Hepatocyte (in vitro differentiated cells): Measurements from ENCODE around the gene PNPLA5. TPM values are rescaled to one million over a fixed set of nuclear protein-coding genes. Genes with fewer than 3 reads are reported as not detected.
A peak's percentile ranks its signal among the peaks of the same experiment; 100 is the strongest.

Experiments used
- DNase-seq: peaks from one replicate; pipeline ENCODE4 v3.0.0-alpha.2; 2016; ENCODE audit warnings: low spot score
- H2AFZ ChIP-seq: fragments of 200-600 bp; sonication (generic); 2 replicates; pipeline ENCODE4 v1.6.0; 2016; ENCODE audit warnings: antibody characterized with exemption, mild to moderate bottlenecking
- H3K27ac ChIP-seq: fragments of 200-600 bp; sonication (generic); 2 replicates; pipeline ENCODE4 v1.5.1; 2016; ENCODE audit warnings: mild to moderate bottlenecking
- H3K27me3 ChIP-seq: fragments of 200-600 bp; sonication (generic); 2 replicates; pipeline ENCODE4 v1.6.1; 2016
- H3K36me3 ChIP-seq: fragments of 200-600 bp; sonication (generic); replicated peaks from 2 replicates; pipeline ENCODE4 v1.5.1; 2016; ENCODE audit warnings: low read depth; ENCODE audit not compliant: insufficient read depth
- H3K4me1 ChIP-seq: fragments of 200-600 bp; sonication (generic); 2 replicates; pipeline ENCODE4 v1.5.1; 2016; ENCODE audit warnings: mild to moderate bottlenecking, moderate library complexity; ENCODE audit not compliant: insufficient read depth
- H3K4me2 ChIP-seq: fragments of 200-600 bp; sonication (generic); 2 replicates; pipeline ENCODE4 v1.6.0; 2016
- H3K4me3 ChIP-seq: fragments of 200-600 bp; sonication (generic); 2 replicates; pipeline ENCODE4 v1.5.1; 2016; ENCODE audit warnings: mild to moderate bottlenecking
- H3K79me2 ChIP-seq: fragments of 200-600 bp; sonication (generic); 2 replicates; pipeline ENCODE4 v1.6.0; 2017; ENCODE audit warnings: mild to moderate bottlenecking
- H3K9me2 ChIP-seq: fragments of 200-600 bp; sonication (generic); replicated peaks from 2 replicates; pipeline ENCODE4 v1.6.0; 2017; ENCODE audit warnings: mild to moderate bottlenecking; ENCODE audit not compliant: insufficient read depth
- H3K9me3 ChIP-seq: fragments of 200-600 bp; sonication (generic); 2 replicates; pipeline ENCODE4 v1.5.1; 2016; ENCODE audit warnings: low read depth, mild to moderate bottlenecking
- H4K20me1 ChIP-seq: fragments of 200-600 bp; sonication (generic); 2 replicates; pipeline ENCODE4 v1.6.0; 2016; ENCODE audit warnings: mild to moderate bottlenecking; ENCODE audit not compliant: insufficient read depth, poor library complexity, severe bottlenecking
- CTCF ChIP-seq: fragments of 200-600 bp; sonication (generic); IDR thresholded peaks from 2 replicates; pipeline ENCODE4 v1.5.1; 2016; ENCODE audit warnings: antibody characterized with exemption, mild to moderate bottlenecking; ENCODE audit not compliant: poor library complexity
- EZH2 ChIP-seq: fragments of 200-600 bp; sonication (generic); IDR thresholded peaks from 2 replicates; pipeline ENCODE4 v1.6.1; 2016; ENCODE audit warnings: antibody characterized with exemption, mild to moderate bottlenecking, borderline replicate concordance
- EZH2phosphoT487 ChIP-seq: fragments of 200-600 bp; sonication (generic); IDR thresholded peaks from one replicate; pipeline ENCODE4 v1.6.1; 2018; ENCODE audit warnings: antibody characterized with exemption, mild to moderate bottlenecking, low read depth, moderate library complexity; ENCODE audit not compliant: unreplicated experiment, severe bottlenecking
- WGBS: methylation state at CpG from one replicate; pipeline ENCODE4 v1.1.6; 2016; ENCODE audit warnings: low lambda C conversion rate; ENCODE audit errors: missing lambda C conversion rate; 5-methylcytosine and 5-hydroxymethylcytosine counted together
- polyA plus RNA-seq: library from polyadenylated mRNA; unstranded; fragments of >200 nt; fragmentation: Nextera tagmentation; extraction: Ambion mirVana; gene quantifications from 2 replicates; pipeline ENCODE4 v1.2.1, GENCODE V29; 2016
- total RNA-seq: library from RNA; depleted of rRNA; stranded (reverse); fragments of >200 nt; gene quantifications from 2 replicates; pipeline ENCODE4 v1.2.3, GENCODE V29; 2014

PNPLA5 gene
- total and polyA plus RNA-seq, 2 experiments from 2014 or later: 0.11 to 0.57 TPM

GRCh38 chr22:43829904-43830851 is 61.6 kb downstream of the PNPLA5 start:
- TF ChIP-seq EZH2phosphoT487 (no peak), EZH2 (no peak), CTCF (no peak)

More at GRCh38 chr22:43829904-43830851, 61.6 kb downstream of the PNPLA5 start:
- H3K27ac ChIP-seq: peak overlapping the region; percentile 77
- H2AFZ ChIP-seq: no peak overlapping the region
- peak; percentile 35 for DNase-seq
- no peaks in the 10 kb centered on the region for H3K9me2 ChIP-seq
- no peaks in the 10 kb centered on the region for H3K9me3 ChIP-seq
- no peaks in the 10 kb centered on the region for H3K27me3 ChIP-seq
- no peaks in the 10 kb centered on the region for H3K79me2 ChIP-seq
- no peak overlapping the region for H3K4me3 ChIP-seq
- 84% methylated on average over 33 of the region's 33 CpGs for WGBS
- H3K36me3 ChIP-seq: no peaks in the 10 kb centered on the region
- no peak overlapping the region for H3K4me2 ChIP-seq
- no peaks in the 10 kb centered on the region for H3K4me1 ChIP-seq
- H4K20me1 ChIP-seq: no peaks in the 10 kb centered on the region

Other genes starting within 250 kb of the PNPLA5 start
- 1.0 and 2.1 TPM in 2 replicates for gene EFCAB6, start 79.7 kb downstream of the PNPLA5 start, total RNA-seq
- gene EFCAB6, start 79.7 kb downstream of the PNPLA5 start, polyA plus RNA-seq: 0.59 and 2.7 TPM in 2 replicates
- gene SULT4A1, start 29.5 kb downstream of the PNPLA5 start, total RNA-seq: 0.60 and 1.1 TPM in 2 replicates
- 1.7 and 2.8 TPM in 2 replicates for gene SULT4A1, start 29.5 kb downstream of the PNPLA5 start, polyA plus RNA-seq
- 14.4 and 17.1 TPM in 2 replicates for gene PNPLA3, start 31.8 kb upstream of the PNPLA5 start, total RNA-seq
- gene PNPLA3, start 31.8 kb upstream of the PNPLA5 start, polyA plus RNA-seq: 17.3 and 18.9 TPM in 2 replicates
- gene SAMM50, start 63.4 kb upstream of the PNPLA5 start, total RNA-seq: 37.6 and 52.7 TPM in 2 replicates
- gene SAMM50, start 63.4 kb upstream of the PNPLA5 start, polyA plus RNA-seq: 48.2 and 53.5 TPM in 2 replicates
- 8.0 and 10.2 TPM in 2 replicates for gene PARVB, start 132.3 kb upstream of the PNPLA5 start, total RNA-seq
- gene PARVB, start 132.3 kb upstream of the PNPLA5 start, polyA plus RNA-seq: 11.2 and 13.9 TPM in 2 replicates